IMR-90 (cell line): ENCODE data around the gene PYGM. TPM values are rescaled to one million over a fixed set of nuclear protein-coding genes. Genes with fewer than 3 reads are reported as not detected.

Source experiments
- ATAC-seq: fragments of 200-7000 bp; cut with Tn5 transposase; 2 replicates; pipeline ENCODE4 v1.9.1; 2020; ENCODE audit warnings: low read depth, mild to moderate bottlenecking, moderate library complexity
- BruUV-seq: library from RNA; stranded (reverse); fragments of 400-500 nt; replicated peaks from 2 replicates; lab custom pipeline; 2021; lab: Mats Ljungman, UMichigan
- CTCF ChIA-PET: fragments of 300-600 bp; formaldehyde crosslinking; extraction: SDS; loops from one replicate; lab custom pipeline; 2021; ENCODE audit warnings: antibody characterized with exemption; lab: Yijun Ruan, JAX
- POLR2A ChIA-PET: fragments of 300-600 bp; sonication (Branson Sonifier 250); formaldehyde crosslinking; loops from one replicate; lab custom pipeline; 2022; ENCODE audit warnings: antibody characterized with exemption; ENCODE audit not compliant: unreplicated experiment; lab: Charles Lee
- DNase-seq: peaks from one replicate; pipeline ENCODE4 v3.0.0; 2013
- H2AFZ ChIP-seq: replicated peaks from 2 replicates; pipeline ENCODE3; 2013; ENCODE audit warnings: low read length, mild to moderate bottlenecking; ENCODE audit not compliant: poor library complexity
- H2AK5ac ChIP-seq: 2 replicates; pipeline ENCODE4 v1.6.1; 2013; ENCODE audit warnings: low read depth, low read length, inconsistent platforms
- H2AK9ac ChIP-seq: replicated peaks from 2 replicates; pipeline ENCODE3; 2013; ENCODE audit warnings: mild to moderate bottlenecking, low read depth, low read length, moderate library complexity; ENCODE audit not compliant: poor library complexity
- H2BK120ac ChIP-seq: 2 replicates; pipeline ENCODE4 v1.6.1; 2013; ENCODE audit warnings: low read depth, low read length, inconsistent platforms
- H2BK15ac ChIP-seq: 3 replicates; pipeline ENCODE4 v1.6.1; 2013; ENCODE audit warnings: low read depth, low read length, inconsistent platforms
- H2BK20ac ChIP-seq: 2 replicates; pipeline ENCODE4 v1.6.1; 2013; ENCODE audit warnings: low read depth, mild to moderate bottlenecking, inconsistent platforms, low read length, moderate library complexity
- H2BK5ac ChIP-seq: 2 replicates; pipeline ENCODE4 v1.6.1; 2013; ENCODE audit warnings: mild to moderate bottlenecking, low read depth, low read length, inconsistent platforms; ENCODE audit not compliant: poor library complexity, severe bottlenecking
- H3K14ac ChIP-seq: replicated peaks from 2 replicates; pipeline ENCODE4 v1.6.1; 2013; ENCODE audit warnings: low read depth, low read length, inconsistent platforms
- H3K18ac ChIP-seq: 2 replicates; pipeline ENCODE4 v1.6.1; 2013; ENCODE audit warnings: low read depth, low read length, control low read depth
- H3K23ac ChIP-seq: 2 replicates; pipeline ENCODE4 v1.6.1; 2013; ENCODE audit warnings: low read depth, low read length, inconsistent platforms
- H3K27ac ChIP-seq: 2 replicates; pipeline ENCODE4 v1.5.1; 2013; ENCODE audit warnings: mild to moderate bottlenecking, control low read depth, low read length; ENCODE audit not compliant: insufficient read depth
- H3K27me3 ChIP-seq: 2 replicates; pipeline ENCODE4 v1.6.1; 2013; ENCODE audit warnings: low read length; ENCODE audit not compliant: control insufficient read depth, insufficient read depth
- H3K36me3 ChIP-seq: 2 replicates; pipeline ENCODE4 v1.6.1; 2013; ENCODE audit warnings: low read length, mixed read lengths; ENCODE audit not compliant: control insufficient read depth, insufficient read depth
- H3K4ac ChIP-seq: 2 replicates; pipeline ENCODE4 v1.6.1; 2013; ENCODE audit warnings: low read depth, low read length, inconsistent platforms
- H3K4me1 ChIP-seq: 2 replicates; pipeline ENCODE4 v1.6.1; 2013; ENCODE audit warnings: low read length, mixed read lengths; ENCODE audit not compliant: control insufficient read depth, insufficient read depth
- H3K4me2 ChIP-seq: 2 replicates; pipeline ENCODE4 v1.6.1; 2013; ENCODE audit warnings: low read depth, mild to moderate bottlenecking, control low read depth, low read length, moderate library complexity
- H3K4me3 ChIP-seq: 2 replicates; pipeline ENCODE4 v1.5.1; 2013; ENCODE audit warnings: low read depth, mild to moderate bottlenecking, control low read depth, low read length, moderate library complexity; ENCODE audit not compliant: insufficient read depth
- H3K56ac ChIP-seq: 2 replicates; pipeline ENCODE4 v1.6.1; 2013; ENCODE audit warnings: low read length, inconsistent platforms; ENCODE audit not compliant: insufficient read depth; ENCODE audit errors: extremely low read depth
- H3K79me1 ChIP-seq, 2 experiments: 2 replicates each; pipeline ENCODE4 v1.6.1; 2013; ENCODE audit warnings: low read length in 2 of 2, inconsistent platforms in 1 of 2, low read depth in 1 of 2
- H3K9ac ChIP-seq: 2 replicates; pipeline ENCODE4 v1.6.1; 2013; ENCODE audit warnings: low read depth, low read length, control low read depth
- H3K9me1 ChIP-seq: 2 replicates; pipeline ENCODE4 v1.6.1; 2013; ENCODE audit warnings: low read length, inconsistent platforms; ENCODE audit not compliant: insufficient read depth
- H3K9me3 ChIP-seq: 2 replicates; pipeline ENCODE4 v1.6.1; 2013; ENCODE audit warnings: low read length; ENCODE audit not compliant: control insufficient read depth, insufficient read depth
- H4K20me1 ChIP-seq: 2 replicates; pipeline ENCODE4 v1.6.1; 2013; ENCODE audit warnings: low read length, inconsistent platforms; ENCODE audit not compliant: insufficient read depth
- H4K5ac ChIP-seq: 2 replicates; pipeline ENCODE4 v1.6.1; 2013; ENCODE audit warnings: mild to moderate bottlenecking, low read depth, low read length, control low read depth
- H4K8ac ChIP-seq, 2 experiments: 2 replicates each; pipeline ENCODE4 v1.6.1; 2013; ENCODE audit warnings: low read depth in 2 of 2, low read length in 2 of 2, control low read depth in 1 of 2, inconsistent platforms in 1 of 2
- H4K91ac ChIP-seq: 2 replicates; pipeline ENCODE4 v1.6.1; 2013; ENCODE audit warnings: low read depth, low read length, inconsistent platforms; ENCODE audit not compliant: insufficient read depth
- BHLHE40 ChIP-seq: fragments of 150-350 bp; IDR thresholded peaks from 2 replicates; pipeline ENCODE4 v1.6.1; 2016; ENCODE audit warnings: mild to moderate bottlenecking, low read depth, low read length
- CEBPB ChIP-seq: IDR thresholded peaks from 2 replicates; pipeline ENCODE4 v1.6.1; 2012; ENCODE audit warnings: low read depth, low read length, improper control_type of control experiment
- CHD1 ChIP-seq: IDR thresholded peaks from 2 replicates; pipeline ENCODE4 v1.6.1; 2012; ENCODE audit warnings: low read depth, low read length, improper control_type of control experiment
- CTCF ChIP-seq: conservative IDR thresholded peaks from 2 replicates; pipeline ENCODE4 v1.5.1; 2012; ENCODE audit warnings: mild to moderate bottlenecking, low read depth, low read length, improper control_type of control experiment
- ELK1 ChIP-seq: fragments of 150-350 bp; IDR thresholded peaks from 2 replicates; pipeline ENCODE4 v1.6.1; 2016; ENCODE audit warnings: low read depth, mild to moderate bottlenecking, low read length, moderate library complexity, borderline replicate concordance
- FOS ChIP-seq: fragments of 150-350 bp; IDR thresholded peaks from 2 replicates; pipeline ENCODE4 v1.6.1; 2016; ENCODE audit warnings: low read depth, low read length
- MAFK ChIP-seq: IDR thresholded peaks from 2 replicates; pipeline ENCODE4 v1.6.1; 2012; ENCODE audit warnings: low read depth, low read length, improper control_type of control experiment
- MAZ ChIP-seq: IDR thresholded peaks from 2 replicates; pipeline ENCODE4 v1.6.1; 2012; ENCODE audit warnings: low read depth, mild to moderate bottlenecking, low read length, improper control_type of control experiment, moderate library complexity, borderline replicate concordance
- MXI1 ChIP-seq: IDR thresholded peaks from 2 replicates; pipeline ENCODE4 v1.6.1; 2012; ENCODE audit warnings: low read depth, mild to moderate bottlenecking, low read length, moderate library complexity, borderline replicate concordance
- NFE2L2 ChIP-seq: fragments of 150-350 bp; IDR thresholded peaks from 2 replicates; pipeline ENCODE4 v1.6.1; 2016; ENCODE audit warnings: low read depth, mild to moderate bottlenecking, low read length
- POLR2A ChIP-seq: IDR thresholded peaks from 2 replicates; pipeline ENCODE4 v1.6.1; 2012; ENCODE audit warnings: mild to moderate bottlenecking, low read depth, low read length
- RAD21 ChIP-seq: IDR thresholded peaks from 2 replicates; pipeline ENCODE4 v1.6.1; 2012; ENCODE audit warnings: low read length, improper control_type of control experiment
- RCOR1 ChIP-seq: IDR thresholded peaks from 2 replicates; pipeline ENCODE4 v1.6.1; 2012; ENCODE audit warnings: mild to moderate bottlenecking, low read length, improper control_type of control experiment; ENCODE audit not compliant: insufficient replicate concordance
- RFX5 ChIP-seq: IDR thresholded peaks from 2 replicates; pipeline ENCODE4 v1.8.0; 2012; ENCODE audit warnings: low read depth, mild to moderate bottlenecking, low read length, moderate library complexity
- SMC3 ChIP-seq: fragments of 150-350 bp; IDR thresholded peaks from 2 replicates; pipeline ENCODE4 v1.6.1; 2016; ENCODE audit warnings: low read depth, mild to moderate bottlenecking, antibody characterized with exemption, low read length, moderate library complexity
- USF2 ChIP-seq: fragments of 150-350 bp; IDR thresholded peaks from 2 replicates; pipeline ENCODE4 v1.6.1; 2017; ENCODE audit warnings: mild to moderate bottlenecking, antibody characterized with exemption, low read length, low read depth
- WGBS, 2 experiments: methylation state at CpG; one replicate each; pipeline versions ENCODE4 v1.1.5 to v1.1.7; 2013; ENCODE audit warnings: missing lambda C conversion rate in 2 of 2; ENCODE audit not compliant: insufficient read length in 1 of 2; ENCODE audit errors: extremely low coverage in 2 of 2; 5-methylcytosine and 5-hydroxymethylcytosine counted together
- dilution Hi-C: fragments of 300-500 bp; cut with HindIII; formaldehyde crosslinking; loops from one replicate; pipeline ENCODE4 v1.14.3; 2018; ENCODE audit warnings: low sequenced_read_pairs; ENCODE audit not compliant: unreplicated experiment
- in situ Hi-C: fragments of 300-500 bp; cut with MboI; formaldehyde crosslinking; loops from 3 replicates; pipeline ENCODE4 v1.14.3; 2019; ENCODE audit warnings: low sequenced_read_pairs, inconsistent platforms, mixed read lengths
- intact Hi-C: fragments of 100-400 bp; cut with micrococcal nuclease; formaldehyde crosslinking; loops from 2 replicates; pipeline ENCODE4 v1.10.0; 2022
- polyA plus RNA-seq, 3 experiments: library from polyadenylated mRNA; depleted of rRNA; stranded (reverse); fragments of >200 nt; gene quantifications; 2 replicates each; pipeline ENCODE4 v1.2.3, GENCODE V29; 2012; ENCODE audit warnings: low replicate concordance in 1 of 3
- total RNA-seq: library from RNA; depleted of rRNA; stranded (reverse); fragments of >200 nt; gene quantifications from 2 replicates; pipeline ENCODE4 v1.2.3, GENCODE V29; 2012

Gene PYGM
- total and polyA plus RNA-seq, 2 of the 4 experiments (the other 2 are of a cell fraction), result 0.18 to 0.21 TPM

- Histone ChIP-seq H3K4me2 (no peak overlapping the region), H2BK20ac (no peak overlapping the region), H2AFZ (no peak overlapping the region), H2BK120ac (no peak overlapping the region), H3K27me3 (no peaks in the 10 kb centered on the region), H3K27ac (no peak overlapping the region), H4K5ac (no peak overlapping the region), H3K79me1 (peaks cover 52 to 86% of the 10 kb centered on the region in 2 experiments), H2BK15ac (no peak overlapping the region), H4K8ac (no peak overlapping the region), H3K23ac (no peak overlapping the region), H2AK5ac (no peak overlapping the region), H3K18ac (no peak overlapping the region), H3K9me1 (peaks cover 4% of the 10 kb centered on the region; the same call in 1 of the 2 replicates), H3K4me3 (no peak overlapping the region), H3K9me3 (no peaks in the 10 kb centered on the region), H3K9ac (no peak overlapping the region), H3K4ac (no peak overlapping the region), H4K91ac (no peak overlapping the region), H3K56ac (no peak overlapping the region), H3K4me1 (peaks cover under 1% of the 10 kb centered on the region; the same call in 1 of the 2 replicates), H3K36me3 (peaks cover 89% of the 10 kb centered on the region), H2AK9ac (no peak overlapping the region), H2BK5ac (no peak overlapping the region), H3K14ac (no peak overlapping the region), H4K20me1 (peaks cover 84% of the 10 kb centered on the region)
- ATAC-seq (no peak), DNase-seq (no peak)
- intact Hi-C loops, result no loop called here
- TF ChIP-seq MAZ (no peak), CHD1 (no peak), ELK1 (no peak), USF2 (no peak), NFE2L2 (no peak), RCOR1 (no peak), POLR2A (no peak), MAFK (no peak), RFX5 (no peak), SMC3 (no peak), FOS (no peak), RAD21 (no peak), MXI1 (no peak), BHLHE40 (no peak), CEBPB (no peak), CTCF (no peak)
- in situ Hi-C loops, result no loop called here
- POLR2A ChIA-PET, result no interaction called here
- dilution Hi-C loops, result no loop called here
- BruUV-seq, result no TSS peak
- CTCF ChIA-PET, result no interaction called here
- WGBS, 2 experiments, result 80% methylated on average over 1 of the region's 6 CpGs; no CpG with 5 or more reads in 1 of the 2 experiments
Observed at GRCh38 chr11:64769283-64769682, 9.5 kb upstream of the PYGM start.
